ENCODE results near the gene SLC48A1. TPM values are rescaled to one million over a fixed set of nuclear protein-coding genes. Genes with fewer than 3 reads are reported as not detected.

SLC48A1 gene
- total RNA-seq, 3 donors from 2014 or later (not counting 1 experiment from before 2014, with no cell fraction given), result 2.0 to 4.4 (median 3.4) TPM

GRCh38 chr12:47783024-47783755, 10.2 kb downstream of the SLC48A1 start:
- no peak overlapping the region for H3K4me3 ChIP-seq (ENCODE audit: low read length)
- H3K27ac ChIP-seq (ENCODE audit: low read length), result no peak overlapping the region
- peaks cover 7 to 19% of the 10 kb centered on the region in 2 donors for H3K4me1 Mint-ChIP-seq
- H3K36me3 ChIP-seq (ENCODE audit: control insufficient read depth, insufficient read depth, low read length), result peaks cover 60% of the 10 kb centered on the region
- no peak for TF ChIP-seq CTCF (IDR thresholded peaks at IDR 0.05)
- H3K27me3 Mint-ChIP-seq (ENCODE audit: low read depth in 2 of 2), result no peaks in the 10 kb centered on the region
- no peaks in the 10 kb centered on the region for H3K27me3 ChIP-seq (ENCODE audit: control insufficient read depth, insufficient read depth, low read length)
- H3K36me3 Mint-ChIP-seq, result peaks cover 6% of the 10 kb centered on the region
- intact Hi-C loops (cut with micrococcal nuclease), result no loop called here
- WGBS (ENCODE audit: insufficient coverage), result 94% methylated on average over 17 of the region's 17 CpGs
- DNase-seq (no peak), ATAC-seq (no peak)
- H3K9me3 Mint-ChIP-seq, result no peaks in the 10 kb centered on the region
- H3K9me3 ChIP-seq (ENCODE audit: control insufficient read depth, insufficient read depth, low read length), result no peaks in the 10 kb centered on the region
- peaks cover 12% of the 10 kb centered on the region for H3K4me1 ChIP-seq (ENCODE audit: control insufficient read depth, insufficient read depth, low read length)
- H3K27ac Mint-ChIP-seq, result peak overlapping the region in 1 of 2 donors; percentile 75
- no peak overlapping the region for H3K4me3 Mint-ChIP-seq

GRCh38 chr12:47783821-47784819, 11.1 kb downstream of the SLC48A1 start:
- peaks cover 14% of the 10 kb centered on the region for H3K36me3 Mint-ChIP-seq
- H3K4me1 Mint-ChIP-seq, result peaks cover 4 to 17% of the 10 kb centered on the region in 2 donors
- H3K9me3 Mint-ChIP-seq, result no peaks in the 10 kb centered on the region
- intact Hi-C loops (cut with micrococcal nuclease), result no loop called here
- H3K4me1 ChIP-seq (ENCODE audit: control insufficient read depth, insufficient read depth, low read length), result peaks cover 7% of the 10 kb centered on the region
- H3K27ac Mint-ChIP-seq, result peak overlapping the region in 1 of 2 donors; percentile 34
- H3K4me3 Mint-ChIP-seq, result no peak overlapping the region
- H3K4me3 ChIP-seq (ENCODE audit: low read length), result no peak overlapping the region
- no peak overlapping the region for H3K27ac ChIP-seq (ENCODE audit: low read length)
- peaks cover 69% of the 10 kb centered on the region for H3K36me3 ChIP-seq (ENCODE audit: control insufficient read depth, insufficient read depth, low read length)
- ATAC-seq (no peak), DNase-seq (no peak)
- H3K9me3 ChIP-seq (ENCODE audit: control insufficient read depth, insufficient read depth, low read length), result no peaks in the 10 kb centered on the region
- no peaks in the 10 kb centered on the region for H3K27me3 Mint-ChIP-seq (ENCODE audit: low read depth in 2 of 2)
- no peak for TF ChIP-seq CTCF (IDR thresholded peaks at IDR 0.05)
- H3K27me3 ChIP-seq (ENCODE audit: control insufficient read depth, insufficient read depth, low read length), result no peaks in the 10 kb centered on the region
- 97% methylated on average over 20 of the region's 20 CpGs for WGBS (ENCODE audit: insufficient coverage)

GRCh38 chr12:47785036-47785886, 12.2 kb downstream of the SLC48A1 start:
- DNase-seq (no peak), ATAC-seq (no peak)
- H3K27ac ChIP-seq (ENCODE audit: low read length), result no peak overlapping the region
- H3K4me1 ChIP-seq (ENCODE audit: control insufficient read depth, insufficient read depth, low read length), result no peaks in the 10 kb centered on the region
- no peak overlapping the region for H3K4me3 ChIP-seq (ENCODE audit: low read length)
- H3K9me3 ChIP-seq (ENCODE audit: control insufficient read depth, insufficient read depth, low read length), result no peaks in the 10 kb centered on the region
- TF ChIP-seq CTCF (IDR thresholded peaks at IDR 0.05), result no peak
- Mint-ChIP-seq H3K27ac (peak overlapping the region in 1 of 2 donors; percentile 34), H3K4me3 (no peak overlapping the region), H3K4me1 (peaks cover 0 to 12% of the 10 kb centered on the region in 2 donors), H3K36me3 (peaks cover 14% of the 10 kb centered on the region), H3K27me3 (ENCODE audit: low read depth in 2 of 2) (no peaks in the 10 kb centered on the region), H3K9me3 (no peaks in the 10 kb centered on the region)
- intact Hi-C loops (cut with micrococcal nuclease), result no loop called here
- H3K36me3 ChIP-seq (ENCODE audit: control insufficient read depth, insufficient read depth, low read length), result peaks cover 80% of the 10 kb centered on the region
- no peaks in the 10 kb centered on the region for H3K27me3 ChIP-seq (ENCODE audit: control insufficient read depth, insufficient read depth, low read length)
- WGBS (ENCODE audit: insufficient coverage), result 87% methylated on average over 15 of the region's 15 CpGs
